T47D (cell line): ENCODE results near the gene CRYGS.
"Not testable (repeated sequence)": the region's sequence is repeated elsewhere in the genome, so short reads cannot be mapped to it uniquely, and the experiment has no call there.

Experiments
- DNase-seq, 2 experiments: peaks; one replicate each; pipeline versions ENCODE4 v3.0.0 to v3.0.0-alpha.2; 2011 to 2012; ENCODE audit warnings: low read depth in 1 of 2, low spot score in 1 of 2
- JUND ChIP-seq: IDR thresholded peaks from 2 replicates; pipeline ENCODE4 v1.6.1; 2012; ENCODE audit warnings: low read depth
- in situ Hi-C: cut with HindIII; loops from 2 replicates; pipeline ENCODE4 v1.10.0; 2016; ENCODE audit warnings: low sequenced_read_pairs, low pct_unique_long_range_greater_than_20kb

The CRYGS gene

DNA sequence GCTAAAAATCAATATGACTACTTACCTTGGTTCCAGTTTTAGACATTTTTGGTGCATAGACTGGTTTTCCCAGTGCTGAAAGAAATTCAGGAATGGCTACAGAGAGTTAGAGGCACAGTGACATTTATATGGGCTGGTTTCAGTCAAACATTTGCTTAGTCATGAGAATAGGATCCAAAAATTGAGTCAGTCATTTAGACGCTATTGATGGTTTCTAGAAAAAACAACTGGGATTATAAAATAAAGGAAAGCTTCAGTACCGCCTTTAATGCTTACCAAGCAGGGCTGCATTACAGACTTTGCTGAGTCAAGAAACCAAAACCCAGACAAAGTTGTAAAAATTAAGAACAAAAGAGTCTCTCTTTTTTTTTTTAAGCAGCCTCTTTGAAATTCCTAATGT is at the start of gene CRYGS:
Gene CRYGS, minus strand, starts transcription at position 100 of the 400 bp plus-strand sequence. Its CDS starts 54 bp downstream, at position 46.
- in situ Hi-C loops, result no loop called here
- no peak for DNase-seq
- no peak for TF ChIP-seq JUND

- no peak for DNase-seq
- no peak for TF ChIP-seq JUND
- in situ Hi-C loops, result no loop called here
Observed at GRCh38 chr3:186593862-186594261, 49.7 kb upstream of the CRYGS start.

- no peak for TF ChIP-seq JUND
- in situ Hi-C loops, result no loop called here
- DNase-seq, result no peak
Observed at GRCh38 chr3:186592682-186593081, 48.5 kb upstream of the CRYGS start.

DNA sequence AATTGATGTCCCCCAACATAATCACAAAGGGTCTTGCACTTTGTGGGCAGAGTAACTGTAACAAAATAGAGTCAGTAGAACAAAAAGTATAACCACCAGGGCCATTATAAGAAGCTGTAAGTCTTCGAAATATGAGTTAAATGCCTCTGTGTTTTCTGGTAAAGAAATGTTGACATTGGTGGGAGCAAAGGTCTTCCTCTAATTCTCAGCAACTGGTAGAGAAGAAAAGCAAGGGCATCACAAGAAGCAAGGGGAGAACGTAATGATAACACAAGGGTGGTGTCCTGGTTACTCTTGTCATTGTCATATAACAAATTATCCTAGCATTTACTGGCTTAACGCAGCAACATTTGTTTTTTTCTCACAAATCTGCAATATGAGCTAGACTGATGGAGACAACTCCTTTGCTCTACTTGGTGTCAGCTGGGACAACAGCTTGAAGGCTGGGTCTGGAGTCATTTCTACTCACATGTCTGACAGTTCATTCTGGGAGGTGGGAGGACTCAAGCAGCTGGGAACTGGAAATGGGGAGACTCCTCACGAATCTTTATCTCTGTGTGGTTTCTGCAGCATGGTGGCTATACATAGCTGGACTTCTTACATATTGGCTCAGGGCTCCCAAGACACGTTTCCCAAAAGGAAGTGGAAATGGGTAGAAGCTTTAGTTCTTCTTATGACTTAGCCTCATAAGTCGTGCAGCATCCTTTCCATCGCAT is 46.6 kb upstream of the CRYGS start:
- in situ Hi-C loops, result no loop called here
- DNase-seq, result no peak

GRCh38 chr3:186589856-186590579 is 45.8 kb upstream of the CRYGS start:
- no peak for DNase-seq
- in situ Hi-C loops, result no loop called here
- TF ChIP-seq JUND, result no peak

More for the DNA sequence above, 46.6 kb upstream of the CRYGS start:
- TF ChIP-seq JUND, result no peak

DNA sequence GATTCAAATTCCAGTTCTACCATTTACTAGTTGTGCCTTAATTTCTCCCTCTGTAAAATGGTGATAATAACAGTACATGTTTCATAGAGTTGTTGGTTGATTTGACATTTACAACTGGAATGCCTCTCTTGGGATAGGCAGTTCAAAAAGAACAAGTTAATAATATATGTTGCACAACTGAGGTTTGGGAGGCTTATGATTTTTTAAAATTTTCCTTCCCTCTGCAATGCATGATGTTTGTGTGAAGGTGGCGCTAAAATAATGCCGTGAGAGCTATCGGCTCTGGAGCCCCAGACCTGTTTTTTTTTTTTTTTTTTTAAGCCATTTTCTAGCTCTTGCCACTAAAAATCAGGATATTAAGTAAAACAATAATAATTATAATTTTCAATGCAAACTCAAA is 44.9 kb upstream of the CRYGS start:
- DNase-seq, result peak in 1 of 2 experiments; percentile 52
- in situ Hi-C loops, result no loop called here
- no peak for TF ChIP-seq JUND

GRCh38 chr3:186588632-186589031 is 44.5 kb upstream of the CRYGS start:
- in situ Hi-C loops, result no loop called here
- TF ChIP-seq JUND, result no peak
- no peak for DNase-seq

DNA sequence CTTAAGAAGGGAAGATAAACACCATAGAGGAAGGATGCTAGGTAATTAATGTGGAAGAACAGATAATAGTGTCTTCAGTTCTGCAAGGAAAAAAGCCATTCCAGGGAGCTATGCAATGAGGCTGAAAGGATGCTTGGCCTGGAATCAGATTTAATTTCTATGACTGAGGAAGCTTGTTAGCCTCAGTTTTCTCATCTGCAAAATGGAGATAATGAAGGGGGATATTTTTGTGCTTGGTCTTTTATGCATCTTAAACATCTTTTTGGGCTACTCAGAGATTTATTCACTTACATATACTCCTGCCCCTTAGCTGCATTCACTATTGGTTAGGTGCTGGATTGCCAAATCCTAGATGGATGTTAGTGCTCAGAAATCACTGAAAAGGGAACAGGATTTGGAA is 43.0 kb upstream of the CRYGS start:
- no peak for TF ChIP-seq JUND
- in situ Hi-C loops, result no loop called here
- no peak for DNase-seq

DNA sequence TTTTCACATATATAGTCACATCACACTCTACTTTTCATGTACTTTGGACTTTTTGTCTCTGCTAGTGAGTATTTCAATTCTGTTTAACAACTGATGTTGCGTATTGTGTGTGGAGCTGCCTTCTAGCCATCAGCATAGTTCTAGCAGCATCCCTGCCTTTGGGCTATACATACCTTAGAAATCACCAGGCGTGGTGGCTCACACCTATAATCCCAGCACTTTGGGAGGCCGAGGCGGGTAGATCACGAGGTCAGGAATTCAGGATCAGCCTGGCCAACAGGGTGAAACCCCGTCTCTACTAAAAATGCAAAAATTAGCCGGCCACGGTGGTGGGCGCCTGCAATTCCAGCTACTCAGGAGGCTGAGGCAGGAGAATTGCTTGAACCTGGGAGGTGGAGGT is 42.1 kb upstream of the CRYGS start:
- DNase-seq, in situ Hi-C loops: not testable (repeated sequence)

DNA sequence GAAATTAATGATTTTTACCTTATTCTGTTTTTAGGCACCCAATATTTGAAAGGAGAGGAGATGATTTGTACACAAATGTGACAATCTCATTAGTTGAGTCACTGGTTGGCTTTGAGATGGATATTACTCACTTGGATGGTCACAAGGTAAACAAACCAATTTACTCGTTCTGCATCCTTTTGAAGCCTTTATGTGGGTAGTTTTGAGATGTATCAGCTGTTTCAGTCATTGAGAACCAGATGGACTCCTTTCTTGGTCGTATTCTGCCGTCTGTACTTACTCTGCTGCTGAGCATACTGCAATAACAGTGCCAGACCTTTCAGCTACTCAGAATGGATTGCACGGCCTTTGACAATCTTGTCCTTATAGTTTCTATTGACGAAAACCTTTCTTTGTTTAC is 39.7 kb upstream of the CRYGS start:
- in situ Hi-C loops, result no loop called here
- DNase-seq, result no peak
- TF ChIP-seq JUND, result no peak

DNA sequence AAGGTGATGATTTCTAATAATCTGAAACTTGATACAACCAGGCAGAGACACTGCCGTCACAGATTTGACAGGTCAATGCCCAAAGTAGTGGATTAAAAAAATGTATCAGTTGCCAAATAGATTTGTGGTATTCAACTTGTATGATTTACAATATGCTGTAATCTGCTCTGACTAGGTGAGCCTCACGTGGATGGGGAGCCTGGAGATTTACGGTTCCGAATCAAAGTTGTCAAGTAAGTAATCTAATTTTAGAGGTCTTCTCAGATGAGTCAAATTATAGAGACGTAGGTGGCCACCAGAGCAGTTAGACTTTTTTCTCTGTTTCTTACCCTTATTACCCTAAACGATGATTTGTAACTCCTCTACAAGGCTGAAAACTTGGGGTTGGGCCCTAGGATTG is 38.4 kb upstream of the CRYGS start:
- no peak for TF ChIP-seq JUND
- no peak for DNase-seq
- in situ Hi-C loops, result no loop called here

GRCh38 chr3:186580785-186581184 is 36.6 kb upstream of the CRYGS start:
- TF ChIP-seq JUND, result no peak
- in situ Hi-C loops, result no loop called here
- DNase-seq, result no peak

DNA sequence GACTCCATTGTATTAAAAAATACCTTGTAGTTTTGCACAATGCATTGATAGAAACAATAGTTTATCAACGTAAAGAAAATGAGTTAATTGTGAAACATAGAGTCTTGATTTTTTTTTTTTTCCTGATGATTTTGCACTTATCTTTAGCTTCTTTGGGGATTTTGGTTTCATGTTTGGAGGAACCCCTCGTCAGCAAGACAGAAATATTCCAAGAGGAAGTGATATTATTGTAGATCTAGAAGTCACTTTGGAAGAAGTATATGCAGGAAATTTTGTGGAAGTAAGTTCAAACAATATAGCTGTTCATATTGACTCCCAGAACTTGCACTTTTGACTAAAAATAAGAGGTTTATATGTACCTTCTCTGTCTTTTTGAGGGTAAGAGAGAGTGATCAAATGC is 33.3 kb upstream of the CRYGS start:
- no peak for DNase-seq
- in situ Hi-C loops, result no loop called here
- TF ChIP-seq JUND, result no peak

DNA sequence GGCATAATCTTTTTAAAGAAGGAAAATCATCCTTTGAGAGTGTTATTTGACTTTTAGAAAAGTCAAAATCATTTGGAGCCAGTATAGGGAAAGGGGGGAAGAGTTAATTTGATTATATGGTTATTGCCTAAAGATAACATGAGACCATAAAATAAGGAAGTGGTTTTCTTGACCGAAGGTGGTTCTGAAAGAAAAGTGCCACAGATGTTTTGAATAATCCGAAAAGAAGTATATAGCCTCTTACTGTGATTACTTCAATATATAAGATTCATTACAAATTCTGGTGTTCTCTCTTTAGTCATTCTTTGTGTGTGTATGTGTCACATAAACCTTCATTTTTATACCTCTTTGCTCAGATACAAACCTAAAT is 27.4 kb upstream of the CRYGS start:
- in situ Hi-C loops, result no loop called here

More for the DNA sequence above, 27.4 kb upstream of the CRYGS start:
- no peak for DNase-seq
- TF ChIP-seq JUND, result no peak
